SK-N-SH treated with all-trans-retinoic acid at 6 μM for 48 hours (cell line): Measurements from ENCODE around the gene GALNT5.

Experiments
- ATAC-seq: fragments of 200-7000 bp; cut with Tn5 transposase; 3 replicates; pipeline ENCODE4 v1.9.1; 2020; ENCODE audit warnings: mild to moderate bottlenecking, moderate library complexity
- BACH2 ChIP-seq: fragments of 250-450 bp; sonication (Bioruptor Pico); IDR thresholded peaks from 2 replicates; pipeline ENCODE4 v1.9.0; 2021; ENCODE audit warnings: mild to moderate bottlenecking, borderline replicate concordance
- CREB5 ChIP-seq: fragments of 250-450 bp; sonication (Bioruptor Pico); IDR thresholded peaks from 2 replicates; pipeline ENCODE4 v1.5.1; 2020; ENCODE audit warnings: low read depth, mild to moderate bottlenecking, moderate library complexity
- CSDC2 ChIP-seq: fragments of 250-450 bp; sonication (Bioruptor Pico); IDR thresholded peaks from 2 replicates; pipeline ENCODE4 v1.5.0; 2020; ENCODE audit warnings: mild to moderate bottlenecking, moderate library complexity
- ESRRG ChIP-seq: fragments of 250-450 bp; sonication (Bioruptor Pico); IDR thresholded peaks from 2 replicates; pipeline ENCODE4 v1.6.1; 2021; ENCODE audit warnings: mild to moderate bottlenecking
- GLIS3 ChIP-seq: fragments of 250-450 bp; sonication (Bioruptor Pico); IDR thresholded peaks from 2 replicates; pipeline ENCODE4 v1.5.0; 2020; ENCODE audit warnings: mild to moderate bottlenecking, moderate library complexity
- OSR1 ChIP-seq: fragments of 250-450 bp; sonication (Bioruptor Pico); IDR thresholded peaks from 2 replicates; pipeline ENCODE4 v1.8.0; 2022; ENCODE audit warnings: moderate library complexity, mild to moderate bottlenecking, inconsistent platforms
- PATZ1 ChIP-seq: fragments of 250-450 bp; sonication (Bioruptor Pico); IDR thresholded peaks from 2 replicates; pipeline ENCODE4 v1.8.0; 2020; ENCODE audit warnings: mild to moderate bottlenecking, moderate library complexity, borderline replicate concordance
- PPARA ChIP-seq: fragments of 250-450 bp; sonication (Bioruptor Pico); IDR thresholded peaks from 2 replicates; pipeline ENCODE4 v1.5.0; 2020; ENCODE audit warnings: mild to moderate bottlenecking, borderline replicate concordance
- RARB ChIP-seq: fragments of 250-450 bp; sonication (Bioruptor Pico); IDR thresholded peaks from 2 replicates; pipeline ENCODE4 v1.8.0; 2021; ENCODE audit warnings: mild to moderate bottlenecking, moderate library complexity
- SNAI2 ChIP-seq: fragments of 250-450 bp; sonication (Bioruptor Pico); IDR thresholded peaks from 2 replicates; pipeline ENCODE4 v1.5.0; 2020; ENCODE audit warnings: mild to moderate bottlenecking, moderate library complexity
- TCF4 ChIP-seq: fragments of 250-450 bp; sonication (Bioruptor Pico); IDR thresholded peaks from 2 replicates; pipeline ENCODE4 v1.8.0; 2021; ENCODE audit warnings: mild to moderate bottlenecking, moderate library complexity, borderline replicate concordance
- TOX ChIP-seq: fragments of 250-450 bp; sonication (Bioruptor Pico); IDR thresholded peaks from 2 replicates; pipeline ENCODE4 v1.8.0; 2021; ENCODE audit warnings: mild to moderate bottlenecking, moderate library complexity, borderline replicate concordance
- TSHZ2 ChIP-seq: fragments of 250-450 bp; sonication (Bioruptor Pico); IDR thresholded peaks from 2 replicates; pipeline ENCODE4 v1.5.0; 2020; ENCODE audit warnings: mild to moderate bottlenecking, moderate library complexity
- ZC3H10 ChIP-seq: fragments of 250-450 bp; sonication (Bioruptor Pico); IDR thresholded peaks from 2 replicates; pipeline ENCODE4 v1.5.1; 2021; ENCODE audit warnings: mild to moderate bottlenecking, moderate library complexity
- ZFP3 ChIP-seq: fragments of 250-450 bp; sonication (Bioruptor Pico); IDR thresholded peaks from 2 replicates; pipeline ENCODE4 v1.5.0; 2020; ENCODE audit warnings: mild to moderate bottlenecking, moderate library complexity
- ZFP30 ChIP-seq: fragments of 450-650 bp; formaldehyde crosslinking; IDR thresholded peaks from 2 replicates; pipeline ENCODE4 v1.5.0; 2022; ENCODE audit warnings: mild to moderate bottlenecking, moderate library complexity
- ZNF565 ChIP-seq: fragments of 450-650 bp; formaldehyde crosslinking; conservative IDR thresholded peaks from 2 replicates; pipeline ENCODE4 v1.5.0; 2020; ENCODE audit warnings: low read depth, mild to moderate bottlenecking, moderate library complexity
- ZNF70 ChIP-seq: fragments of 450-650 bp; formaldehyde crosslinking; IDR thresholded peaks from 2 replicates; pipeline ENCODE4 v1.5.0; 2020; ENCODE audit warnings: mild to moderate bottlenecking, moderate library complexity
- ZNF8 ChIP-seq: fragments of 450-650 bp; formaldehyde crosslinking; IDR thresholded peaks from 2 replicates; pipeline ENCODE4 v1.5.0; 2020; ENCODE audit warnings: mild to moderate bottlenecking, moderate library complexity

GALNT5 gene

GRCh38 chr2:157309878-157310277, 52.4 kb downstream of the GALNT5 start:
- TF ChIP-seq RARB (CRISPR knock-in tag), result no peak
- no peak for TF ChIP-seq CSDC2 (CRISPR knock-in tag)
- no peak for TF ChIP-seq ZFP30 (CRISPR knock-in tag)
- TF ChIP-seq ZNF70 (CRISPR knock-in tag), result no peak
- TF ChIP-seq TCF4 (CRISPR knock-in tag), result no peak
- TF ChIP-seq ESRRG (CRISPR knock-in tag), result no peak
- no peak for TF ChIP-seq TSHZ2 (CRISPR knock-in tag)
- TF ChIP-seq CREB5, result no peak
- no peak for TF ChIP-seq PATZ1
- ATAC-seq, result no peak

- TF ChIP-seq TSHZ2 (CRISPR knock-in tag) (no peak), ZFP3 (CRISPR knock-in tag) (no peak), ZNF8 (CRISPR knock-in tag) (no peak), ZFP30 (CRISPR knock-in tag) (no peak), ESRRG (CRISPR knock-in tag) (no peak), PPARA (CRISPR knock-in tag) (no peak)
Observed at GRCh38 chr2:157311706-157312105, 54.2 kb downstream of the GALNT5 start.

GRCh38 chr2:157312866-157313486, 55.5 kb downstream of the GALNT5 start:
- TF ChIP-seq ESRRG (CRISPR knock-in tag), result no peak
- no peak for TF ChIP-seq TCF4 (CRISPR knock-in tag)
- no peak for TF ChIP-seq OSR1 (CRISPR knock-in tag)
- TF ChIP-seq CREB5, result no peak
- no peak for TF ChIP-seq BACH2 (CRISPR knock-in tag)
- no peak for TF ChIP-seq ZNF70 (CRISPR knock-in tag)
- no peak for TF ChIP-seq ZFP3 (CRISPR knock-in tag)
- no peak for TF ChIP-seq ZC3H10
- TF ChIP-seq TSHZ2 (CRISPR knock-in tag), result no peak
- no peak for TF ChIP-seq TOX (CRISPR knock-in tag)
- no peak for TF ChIP-seq ZNF565 (CRISPR knock-in tag)
- TF ChIP-seq ZFP30 (CRISPR knock-in tag), result no peak
- no peak for TF ChIP-seq GLIS3
- no peak for TF ChIP-seq SNAI2 (CRISPR knock-in tag)
- TF ChIP-seq PATZ1, result no peak
- no peak for TF ChIP-seq RARB (CRISPR knock-in tag)
- no peak for ATAC-seq

More at GRCh38 chr2:157311706-157312105, 54.2 kb downstream of the GALNT5 start:
- no peak for ATAC-seq
